GM18517 (cell line): ENCODE data around the gene ZNF653.
"Not testable (repeated sequence)": the region's sequence is repeated elsewhere in the genome, so short reads cannot be mapped to it uniquely, and the experiment has no call there.

Source experiments
- ATAC-seq: cut with Tn5 transposase; IDR thresholded peaks from one replicate; pipeline ENCODE4 v1.9.1; 2021; ENCODE audit warnings: mild to moderate bottlenecking, moderate library complexity; ENCODE audit not compliant: unreplicated experiment

The ZNF653 gene

DNA sequence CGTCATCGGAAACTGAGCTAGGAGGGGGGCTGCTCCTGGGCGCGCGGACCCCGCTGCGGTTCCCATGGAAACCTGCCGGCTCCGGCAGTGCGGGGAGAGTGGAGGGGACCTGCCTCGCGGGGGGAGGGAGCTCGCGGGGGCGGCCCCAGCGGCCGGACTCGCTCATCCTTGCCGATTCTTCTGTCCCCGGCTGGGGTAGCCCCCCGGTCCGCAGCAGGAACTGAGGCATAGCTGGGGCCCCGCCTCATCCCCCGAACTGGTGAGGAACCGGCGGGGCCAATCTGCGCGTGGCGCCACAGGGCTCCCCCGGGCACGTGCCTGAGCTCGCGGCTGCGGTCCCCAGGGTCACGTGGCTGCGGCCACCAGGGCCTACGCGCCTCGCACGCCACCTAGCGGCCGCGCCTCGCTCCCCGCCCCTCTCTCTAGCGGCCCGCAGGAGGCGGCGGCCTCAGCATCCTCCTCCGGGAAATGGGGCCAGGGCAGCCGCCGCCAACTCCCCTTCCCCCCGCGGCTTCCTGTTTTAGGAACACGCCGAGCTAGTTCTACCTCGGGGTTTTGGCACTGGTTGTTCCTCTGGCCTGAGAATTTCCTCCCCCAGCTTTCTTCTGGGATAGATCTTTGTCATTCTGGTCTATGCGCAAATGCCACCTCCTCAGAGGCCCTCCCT is 23.1 kb downstream of the ZNF653 start:
- peak; percentile 49 for ATAC-seq

DNA sequence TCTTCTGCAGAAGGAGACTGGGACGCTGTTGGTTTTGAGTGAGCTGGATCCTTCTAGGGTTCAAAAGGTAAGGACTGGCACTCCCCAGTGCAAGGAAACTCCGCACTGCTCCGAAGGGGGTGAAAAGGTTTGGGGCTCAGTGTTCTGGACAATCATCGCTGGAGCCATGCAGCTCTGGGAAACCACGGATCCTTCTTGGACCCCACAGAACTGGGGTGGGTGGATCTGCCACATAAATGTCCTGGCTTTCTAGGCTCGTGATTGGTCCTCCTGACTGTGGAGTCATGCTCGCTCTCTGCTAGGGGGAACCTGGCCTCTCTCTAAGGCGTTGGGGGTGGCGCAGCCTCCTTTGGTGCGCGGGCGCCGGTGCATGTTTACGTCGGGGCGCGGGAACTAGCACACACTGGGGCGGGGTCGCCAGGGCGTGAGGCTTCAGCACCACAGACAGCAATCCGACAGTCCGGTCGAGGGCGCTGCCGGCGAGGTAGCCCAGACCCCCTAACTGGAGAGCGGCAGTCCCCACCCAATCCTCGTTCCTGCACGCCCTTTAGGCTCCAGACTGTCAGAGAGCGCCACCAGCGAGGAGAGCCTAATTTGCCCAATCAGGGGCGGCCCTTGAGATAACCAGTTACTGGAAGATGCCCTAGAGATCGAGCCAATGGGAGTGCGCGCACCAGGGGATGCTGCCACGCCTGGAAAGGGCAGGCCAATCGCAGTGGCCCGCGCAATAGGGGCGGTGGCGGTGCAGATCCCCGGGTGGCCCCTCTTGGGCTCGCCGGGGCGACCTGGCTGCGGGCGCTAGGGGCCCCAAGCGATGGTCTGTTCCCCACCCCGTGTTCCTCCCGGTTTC is 23.9 kb downstream of the ZNF653 start:
- ATAC-seq: peak; percentile 48

GRCh38 chr19:11480715-11481533 is 24.7 kb downstream of the ZNF653 start, which contains the start of gene ELAVL3:
ELAVL3 (minus strand) TSS chr19:11481046; CDS start chr19:11480608, 438 bp downstream.
- ATAC-seq: no peak

DNA sequence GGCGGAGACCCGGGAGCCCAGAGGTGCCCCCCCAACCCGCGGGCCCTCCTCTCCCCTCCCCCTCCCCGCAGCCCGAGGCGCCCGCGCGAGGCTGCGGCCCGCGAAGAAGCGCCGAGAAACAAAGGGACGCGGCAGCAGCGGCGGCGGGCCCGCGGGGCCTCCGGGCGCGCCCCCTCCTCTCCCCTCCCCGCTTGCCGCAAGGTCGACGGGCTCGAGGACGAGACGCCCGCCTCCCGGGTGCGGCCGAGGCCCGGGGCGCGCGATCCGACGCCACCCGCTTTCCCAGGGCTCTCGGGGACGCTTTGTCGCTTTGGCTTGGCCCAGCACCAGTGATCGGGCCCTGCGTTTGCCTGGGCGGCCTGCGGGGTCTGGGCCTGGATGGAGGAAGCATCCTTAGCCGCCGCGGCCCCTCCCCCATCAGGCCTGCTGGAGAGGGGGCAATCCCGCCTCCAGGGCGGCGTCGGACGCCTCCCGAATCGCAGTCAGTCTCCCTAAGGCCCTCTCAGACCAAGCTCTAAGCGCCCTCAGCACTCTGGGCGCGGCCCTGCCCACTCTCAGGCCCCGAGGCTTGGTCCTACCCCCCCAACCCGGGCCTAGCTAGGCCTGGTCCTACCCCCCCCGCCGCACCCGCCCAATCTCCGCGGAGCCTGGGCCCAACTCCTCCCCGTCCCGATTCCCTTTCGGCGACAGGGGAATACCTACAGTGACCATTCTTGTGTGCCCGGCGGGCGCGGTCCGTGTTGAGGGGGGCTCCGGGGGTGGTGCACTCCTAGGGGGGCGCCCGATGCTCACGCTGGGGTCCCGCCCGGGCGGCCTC is 25.5 kb downstream of the ZNF653 start:
- no peak for ATAC-seq

GRCh38 chr19:11479090-11479897 is 26.3 kb downstream of the ZNF653 start:
- ATAC-seq: no peak

DNA sequence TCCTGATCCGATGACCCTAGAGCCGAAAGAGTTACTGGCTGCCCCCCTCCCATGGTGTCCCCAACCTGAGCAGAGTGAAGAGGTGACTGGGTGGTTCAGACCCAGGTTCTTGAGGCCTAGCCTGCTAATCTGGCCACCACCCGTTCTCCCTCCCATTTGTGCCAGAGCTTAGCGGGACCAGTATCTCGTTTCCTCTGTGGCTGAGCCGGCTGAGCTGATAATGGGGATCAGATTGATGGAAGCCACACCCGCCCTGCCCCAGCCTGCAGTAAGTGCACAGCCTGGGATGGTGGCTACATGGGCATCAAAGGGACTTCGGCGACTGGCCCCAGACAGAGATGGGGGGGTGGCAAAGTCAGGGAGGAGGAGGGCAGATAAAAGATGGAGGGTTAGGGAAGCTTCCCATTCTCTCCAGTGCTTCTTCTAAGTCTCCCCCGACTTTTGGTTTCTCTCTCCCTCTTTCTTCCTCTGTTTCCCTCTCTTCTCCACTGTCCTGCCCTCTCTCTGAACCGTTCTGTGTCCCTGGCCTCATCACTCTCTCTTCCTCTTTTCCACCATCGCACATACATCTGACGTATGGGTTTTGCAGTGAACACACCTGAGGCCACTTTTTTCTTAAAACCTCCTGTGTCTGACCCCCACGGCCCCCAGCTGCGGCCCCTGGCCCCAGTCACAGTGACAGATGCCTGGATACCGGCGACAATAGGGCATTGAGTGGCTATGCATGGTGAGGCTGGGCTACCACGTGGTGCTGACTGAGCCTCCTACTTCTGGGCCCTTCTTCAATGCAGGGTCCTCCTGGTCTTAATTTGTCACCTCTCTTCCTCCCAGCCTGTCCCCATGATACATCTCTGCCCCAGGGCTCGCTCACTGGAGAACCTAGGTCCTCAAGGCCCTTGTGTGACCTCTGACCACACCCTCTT is 27.2 kb downstream of the ZNF653 start:
- ATAC-seq: no peak

DNA sequence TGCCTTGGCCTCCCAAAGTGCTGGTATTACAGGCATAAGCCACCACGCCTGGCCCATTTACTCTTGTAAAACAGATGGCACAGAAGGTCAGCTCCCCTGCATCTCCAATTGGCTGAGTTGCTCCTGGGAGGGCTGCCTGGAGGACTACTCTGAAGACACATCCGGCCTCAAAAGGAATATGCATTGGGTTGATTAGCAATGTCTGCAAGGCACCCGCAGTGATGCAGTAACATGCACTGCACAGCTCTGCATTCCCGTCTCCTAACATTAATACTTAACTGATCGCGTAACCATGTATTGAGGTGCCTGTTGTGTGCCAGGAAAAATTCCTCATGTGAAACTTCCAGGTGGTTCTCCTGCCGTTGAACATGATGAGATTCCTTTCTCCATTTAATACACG is 29.8 kb downstream of the ZNF653 start:
- no peak for ATAC-seq

GRCh38 chr19:11475343-11475742 is 30.3 kb downstream of the ZNF653 start:
- not testable (repeated sequence) for ATAC-seq

DNA sequence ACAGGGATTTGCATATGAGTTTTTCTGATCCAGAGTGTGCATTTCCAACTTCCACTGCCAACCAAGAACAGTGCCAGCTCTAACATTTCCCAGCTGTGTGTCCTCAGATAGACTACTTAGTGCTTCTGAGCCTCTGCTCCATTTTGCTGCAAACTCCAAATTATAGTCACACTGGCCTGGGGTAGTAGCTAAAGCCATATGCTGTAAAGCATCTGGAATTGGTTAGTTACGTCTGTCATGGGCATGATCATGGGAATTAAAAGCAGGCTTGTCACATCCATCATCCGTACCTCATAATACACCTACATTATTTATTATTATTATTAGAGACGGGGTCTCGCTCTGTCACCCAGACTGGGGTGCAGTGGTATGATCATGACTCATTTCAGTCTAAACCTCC is 31.9 kb downstream of the ZNF653 start:
- ATAC-seq: no peak

GRCh38 chr19:11468266-11468845 is 37.3 kb downstream of the ZNF653 start:
- not testable (repeated sequence) for ATAC-seq

- ATAC-seq: no peak
Measured at GRCh38 chr19:11465600-11465999, 40.0 kb downstream of the ZNF653 start.

DNA sequence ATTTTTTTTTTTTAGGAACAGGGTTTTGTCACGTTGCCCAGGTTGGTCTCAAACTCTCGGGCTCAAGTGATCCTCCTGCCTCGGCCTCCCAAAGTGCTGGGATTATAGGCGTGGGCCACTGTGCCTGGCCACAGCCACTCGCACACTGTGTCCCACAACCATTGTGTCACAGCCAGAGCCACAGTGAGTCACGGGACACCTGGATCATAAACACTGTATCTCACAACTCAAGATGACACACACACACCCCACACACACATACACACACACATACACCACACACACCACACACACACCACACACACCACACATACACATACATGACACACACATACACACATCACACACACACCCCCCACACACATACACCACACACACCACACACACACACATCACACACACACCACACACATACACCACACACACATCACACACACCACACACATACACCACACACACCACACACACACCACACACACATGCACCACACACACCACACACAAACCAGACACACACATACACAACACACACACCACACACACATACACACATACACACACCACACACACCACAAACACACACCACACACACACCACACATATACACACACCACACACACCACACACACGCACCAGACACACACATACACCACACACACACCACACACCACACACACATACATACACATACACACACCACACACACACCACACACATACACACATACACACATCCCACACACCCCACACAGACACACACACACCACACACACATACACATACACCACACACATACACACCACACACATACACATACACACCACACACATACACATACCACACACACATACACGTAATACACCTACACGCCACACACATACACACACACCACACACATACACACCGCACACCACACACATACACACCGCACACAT is 41.0 kb downstream of the ZNF653 start:
- ATAC-seq: no peak

DNA sequence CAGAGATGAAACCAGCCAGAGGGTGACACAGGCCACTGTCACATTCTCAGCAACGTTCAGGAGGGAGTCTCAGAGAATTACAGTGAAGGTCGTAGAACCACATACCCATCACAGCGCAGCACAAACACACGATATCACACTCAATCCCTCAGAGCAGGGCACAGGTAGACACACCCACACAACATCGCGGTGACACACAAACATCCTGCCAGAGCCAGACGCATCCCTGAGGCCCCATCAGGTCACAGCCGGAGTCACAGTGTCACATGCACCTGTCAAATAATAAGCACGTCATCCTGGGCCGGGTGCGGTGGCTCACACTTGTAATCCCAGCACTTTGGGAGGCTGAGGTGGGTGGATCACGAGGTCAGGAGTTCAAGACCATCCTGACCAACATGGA is 42.2 kb downstream of the ZNF653 start:
- ATAC-seq: no peak

DNA sequence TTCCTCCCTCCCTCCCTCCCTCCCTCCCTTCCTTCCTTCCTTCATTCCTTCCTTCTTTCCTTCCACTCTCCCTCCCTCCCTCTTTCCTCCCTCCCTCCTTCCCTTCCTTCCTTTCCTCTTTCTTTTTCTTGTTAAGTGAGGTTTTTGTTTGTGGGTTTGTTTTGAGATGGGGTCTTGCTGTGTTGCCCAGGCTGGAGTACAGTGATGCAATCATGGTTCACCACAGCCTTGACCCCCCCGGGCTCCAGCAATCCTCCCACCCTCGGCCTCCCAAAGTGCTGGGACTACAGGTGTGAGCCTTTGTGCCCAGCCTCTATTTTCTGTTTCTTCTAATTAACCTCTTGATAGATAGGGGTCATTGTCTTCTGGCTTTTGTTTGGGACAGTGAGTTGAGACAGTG is 44.2 kb downstream of the ZNF653 start:
- ATAC-seq: no peak

DNA sequence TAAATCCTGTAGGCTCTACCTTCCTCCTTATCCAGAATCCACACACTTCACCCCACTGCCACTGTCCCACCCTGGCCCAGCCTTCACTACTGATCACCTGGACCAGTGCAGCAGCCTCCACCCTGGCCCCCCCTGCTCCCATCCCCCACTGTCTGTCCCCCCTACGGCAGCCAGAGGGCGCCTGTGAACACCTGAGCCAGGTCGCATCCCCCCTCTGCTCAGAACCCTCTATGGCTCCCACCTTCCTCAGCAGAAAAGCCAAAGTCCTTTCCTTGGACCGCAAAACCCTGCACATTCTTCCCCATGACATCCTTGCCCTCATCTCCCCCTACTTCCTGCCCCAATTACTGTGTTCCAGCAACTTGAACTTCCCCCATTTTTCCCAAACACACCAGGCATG is 45.4 kb downstream of the ZNF653 start:
- no peak for ATAC-seq

DNA sequence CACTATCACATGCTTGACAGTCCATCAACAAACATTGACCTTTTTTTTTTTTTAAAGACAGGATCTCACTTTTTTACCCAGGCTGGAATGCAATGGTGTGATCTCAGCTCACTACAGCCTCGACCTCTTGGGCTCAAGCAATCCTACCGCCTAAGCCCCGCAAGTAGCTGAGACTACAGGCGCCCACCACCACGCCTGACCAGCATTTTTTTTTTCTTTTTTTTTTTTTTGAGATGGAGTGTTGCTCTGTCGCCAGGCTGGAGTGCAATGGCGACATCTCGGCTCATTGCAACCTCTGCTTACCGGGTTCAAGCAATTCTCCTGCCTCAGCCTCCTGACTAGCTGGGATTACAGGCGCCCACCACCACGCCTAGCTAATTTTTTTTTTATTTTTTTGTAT is 46.7 kb downstream of the ZNF653 start:
- not testable (repeated sequence) for ATAC-seq

- ATAC-seq: no peak
Measured at GRCh38 chr19:11458236-11458900, 47.3 kb downstream of the ZNF653 start.
